Measurements from ENCODE around the gene GPX1. TPM values are rescaled to one million over a fixed set of nuclear protein-coding genes. Genes with fewer than 3 reads are reported as not detected.

GPX1 gene
- total RNA-seq, 1 experiment from 2014 or later = 128 TPM

DNA sequence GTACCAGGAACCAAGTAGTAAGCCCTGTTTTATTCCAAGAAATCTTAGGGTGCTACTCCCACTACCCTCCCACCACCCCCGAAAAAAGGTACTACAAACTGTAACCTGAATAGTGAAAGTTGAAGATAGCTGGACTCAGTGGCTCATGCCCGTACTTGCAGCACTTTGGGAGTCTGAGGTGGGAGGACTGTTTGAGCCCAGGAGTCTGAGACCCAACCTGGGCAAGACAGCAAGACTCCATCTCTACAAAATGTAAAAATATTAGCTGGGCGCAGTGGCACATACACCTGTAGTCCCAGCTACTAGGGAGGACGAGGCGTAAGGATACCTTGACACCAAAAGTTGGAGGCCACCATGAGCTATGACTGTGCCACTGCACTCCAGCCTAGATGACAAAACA lies 45.7 kb upstream of the GPX1 start:
- intact Hi-C loops (cut with micrococcal nuclease; ENCODE audit: unreplicated experiment) = no loop called here
- H3K4me1 ChIP-seq (ENCODE audit: insufficient read depth, low read length, poor library complexity, severe bottlenecking) = no peaks in the 10 kb centered on the region
- ChIA-PET POLR2A (ENCODE audit: low non-redundant PET) (interaction anchor here (0.7 kb wide), 1 partner anchor 68 kb away, joined by 3 read pairs; no protein-coding TSS in a partner anchor), CTCF (no interaction called here)
- no peaks in the 10 kb centered on the region for H3K27me3 ChIP-seq (replicated peaks; ENCODE audit: insufficient read depth, low read depth, low read length, poor library complexity)
- H3K9me3 ChIP-seq (ENCODE audit: low read depth, low read length, poor library complexity, severe bottlenecking) = no peaks in the 10 kb centered on the region
- no peak for DNase-seq (ENCODE audit: low spot score)
- H3K36me3 ChIP-seq (ENCODE audit: insufficient read depth, low read length, poor library complexity, severe bottlenecking) = peaks cover 4% of the 10 kb centered on the region
- H3K4me3 ChIP-seq (ENCODE audit: low read depth, low read length, poor library complexity, severe bottlenecking) = no peak overlapping the region
- H3K27ac ChIP-seq (ENCODE audit: low read depth, low read length, poor library complexity, severe bottlenecking) = no peak overlapping the region
- no TSS peak for BruUV-seq (replicated peaks)
- TF ChIP-seq EZH2 (IDR thresholded peaks at IDR 0.05; ENCODE audit: borderline replicate concordance, low read depth, low read length, poor library complexity, severe bottlenecking) = no peak
- TF ChIP-seq, protein P1, sequence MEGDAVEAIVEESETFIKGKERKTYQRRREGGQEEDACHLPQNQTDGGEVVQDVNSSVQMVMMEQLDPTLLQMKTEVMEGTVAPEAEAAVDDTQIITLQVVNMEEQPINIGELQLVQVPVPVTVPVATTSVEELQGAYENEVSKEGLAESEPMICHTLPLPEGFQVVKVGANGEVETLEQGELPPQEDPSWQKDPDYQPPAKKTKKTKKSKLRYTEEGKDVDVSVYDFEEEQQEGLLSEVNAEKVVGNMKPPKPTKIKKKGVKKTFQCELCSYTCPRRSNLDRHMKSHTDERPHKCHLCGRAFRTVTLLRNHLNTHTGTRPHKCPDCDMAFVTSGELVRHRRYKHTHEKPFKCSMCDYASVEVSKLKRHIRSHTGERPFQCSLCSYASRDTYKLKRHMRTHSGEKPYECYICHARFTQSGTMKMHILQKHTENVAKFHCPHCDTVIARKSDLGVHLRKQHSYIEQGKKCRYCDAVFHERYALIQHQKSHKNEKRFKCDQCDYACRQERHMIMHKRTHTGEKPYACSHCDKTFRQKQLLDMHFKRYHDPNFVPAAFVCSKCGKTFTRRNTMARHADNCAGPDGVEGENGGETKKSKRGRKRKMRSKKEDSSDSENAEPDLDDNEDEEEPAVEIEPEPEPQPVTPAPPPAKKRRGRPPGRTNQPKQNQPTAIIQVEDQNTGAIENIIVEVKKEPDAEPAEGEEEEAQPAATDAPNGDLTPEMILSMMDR (conservative IDR thresholded peaks at IDR 0.05; ENCODE audit: low read depth, low read length) = no peak

DNA sequence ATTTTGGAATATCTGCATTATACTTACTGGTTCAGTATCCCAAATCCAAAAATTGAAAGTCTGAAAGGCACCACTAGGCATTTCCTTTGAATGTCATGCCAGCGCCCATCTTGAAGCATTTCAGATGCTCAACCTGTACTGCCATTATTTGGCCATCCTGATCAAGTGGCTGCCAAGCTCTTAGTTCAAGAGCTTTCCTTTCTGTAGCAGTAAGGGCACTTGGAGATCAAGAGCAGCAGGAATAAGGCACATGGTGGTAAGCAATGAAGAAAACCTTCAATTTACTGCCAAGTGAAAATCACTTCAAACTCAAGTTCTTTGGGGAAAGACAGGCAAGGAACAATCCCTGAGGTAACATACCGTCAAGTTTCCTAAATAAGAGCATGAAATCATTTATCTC lies 43.6 kb upstream of the GPX1 start:
- Histone ChIP-seq H3K9me3 (ENCODE audit: low read depth, low read length, poor library complexity, severe bottlenecking) (no peaks in the 10 kb centered on the region), H3K4me1 (ENCODE audit: insufficient read depth, low read length, poor library complexity, severe bottlenecking) (peaks cover 7% of the 10 kb centered on the region), H3K36me3 (ENCODE audit: insufficient read depth, low read length, poor library complexity, severe bottlenecking) (peaks cover 4% of the 10 kb centered on the region), H3K27ac (ENCODE audit: low read depth, low read length, poor library complexity, severe bottlenecking) (no peak overlapping the region), H3K27me3 (replicated peaks; ENCODE audit: insufficient read depth, low read depth, low read length, poor library complexity) (no peaks in the 10 kb centered on the region), H3K4me3 (ENCODE audit: low read depth, low read length, poor library complexity, severe bottlenecking) (no peak overlapping the region)
- no peak for DNase-seq (ENCODE audit: low spot score)
- intact Hi-C loops (cut with micrococcal nuclease; ENCODE audit: unreplicated experiment) = no loop called here
- no TSS peak for BruUV-seq (replicated peaks)
- no peak for TF ChIP-seq EZH2 (IDR thresholded peaks at IDR 0.05; ENCODE audit: borderline replicate concordance, low read depth, low read length, poor library complexity, severe bottlenecking)
- TF ChIP-seq, protein P1 (conservative IDR thresholded peaks at IDR 0.05; ENCODE audit: low read depth, low read length) = no peak
- POLR2A ChIA-PET (ENCODE audit: low non-redundant PET) = no interaction called here
- CTCF ChIA-PET = no interaction called here

DNA sequence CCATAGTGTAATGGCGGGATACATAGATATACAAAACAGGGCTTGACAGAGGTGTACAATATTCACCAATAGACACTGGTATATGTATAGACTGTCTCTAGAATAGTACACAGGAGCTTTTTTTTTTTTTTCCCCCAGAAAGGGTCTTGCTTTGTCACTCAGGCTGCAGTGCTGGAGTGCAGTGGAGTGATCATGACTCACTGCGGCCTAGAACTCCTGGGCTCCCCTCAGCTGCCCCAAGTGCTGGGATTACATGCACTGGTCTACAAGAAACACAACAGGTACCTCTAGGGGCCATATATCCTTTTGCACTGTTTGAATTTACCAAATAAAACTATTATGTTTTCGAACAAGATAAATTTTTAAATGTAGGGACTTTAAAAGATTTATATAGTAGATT lies 41.3 kb upstream of the GPX1 start:
- H3K4me1 ChIP-seq (ENCODE audit: insufficient read depth, low read length, poor library complexity, severe bottlenecking) = peaks cover 7% of the 10 kb centered on the region
- TF ChIP-seq EZH2 (IDR thresholded peaks at IDR 0.05; ENCODE audit: borderline replicate concordance, low read depth, low read length, poor library complexity, severe bottlenecking) = no peak
- TF ChIP-seq, protein P1 (conservative IDR thresholded peaks at IDR 0.05; ENCODE audit: low read depth, low read length) = no peak
- intact Hi-C loops (cut with micrococcal nuclease; ENCODE audit: unreplicated experiment) = no loop called here
- no peak overlapping the region for H3K27ac ChIP-seq (ENCODE audit: low read depth, low read length, poor library complexity, severe bottlenecking)
- DNase-seq (ENCODE audit: low spot score) = no peak
- no peaks in the 10 kb centered on the region for H3K27me3 ChIP-seq (replicated peaks; ENCODE audit: insufficient read depth, low read depth, low read length, poor library complexity)
- peaks cover 4% of the 10 kb centered on the region for H3K36me3 ChIP-seq (ENCODE audit: insufficient read depth, low read length, poor library complexity, severe bottlenecking)
- CTCF ChIA-PET = no interaction called here
- no peak overlapping the region for H3K4me3 ChIP-seq (ENCODE audit: low read depth, low read length, poor library complexity, severe bottlenecking)
- POLR2A ChIA-PET (ENCODE audit: low non-redundant PET) = no interaction called here
- H3K9me3 ChIP-seq (ENCODE audit: low read depth, low read length, poor library complexity, severe bottlenecking) = no peaks in the 10 kb centered on the region
- BruUV-seq (replicated peaks) = no TSS peak
